Brain pericyte (primary cell): ENCODE results near the gene RAX2.
"Not testable (repeated sequence)": the region's sequence is repeated elsewhere in the genome, so short reads cannot be mapped to it uniquely, and the experiment has no call there.

Experiments used
- DNase-seq: peaks from one replicate; pipeline ENCODE4 v3.0.0-alpha.2; 2012; ENCODE audit warnings: low read depth, low spot score

The RAX2 gene

DNA sequence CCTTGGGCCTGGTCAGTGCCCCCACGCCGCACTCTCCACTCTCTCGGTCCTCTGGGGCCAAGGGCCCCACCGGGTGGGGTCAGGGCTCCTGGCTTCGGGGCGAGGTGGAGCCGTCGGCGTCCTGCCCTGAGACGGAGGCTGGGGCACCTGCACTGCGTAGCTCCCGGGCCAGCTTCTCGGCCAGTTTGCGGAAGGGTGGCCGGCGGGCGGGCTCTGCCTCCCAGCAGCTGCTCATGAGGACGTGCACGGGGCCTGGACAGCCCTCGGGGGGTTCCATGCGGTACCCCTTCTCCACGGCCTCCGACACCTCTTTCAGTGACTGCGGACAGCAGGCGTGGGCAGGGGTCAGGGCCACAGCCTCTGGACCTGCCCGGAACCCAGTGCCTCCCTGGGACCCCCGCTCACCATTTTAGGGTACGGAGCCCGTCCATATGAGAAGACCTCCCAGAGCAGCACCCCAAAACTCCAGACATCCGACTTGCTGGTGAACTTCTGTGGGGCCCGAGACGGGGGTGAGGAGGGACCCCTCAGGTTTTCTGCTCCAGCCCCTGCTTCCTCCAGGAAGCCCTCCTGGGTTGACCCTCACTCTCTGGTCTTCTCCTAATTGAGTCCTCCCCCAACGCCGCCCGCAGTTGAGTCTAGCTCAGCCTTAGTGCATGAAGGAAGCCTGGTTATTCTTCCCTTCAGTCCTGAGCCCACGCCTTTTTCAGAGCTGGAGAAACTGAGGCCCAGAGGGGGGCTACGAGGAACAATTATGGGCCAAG, 6.3 kb upstream of the RAX2 start:
- DNase-seq: no peak

DNA sequence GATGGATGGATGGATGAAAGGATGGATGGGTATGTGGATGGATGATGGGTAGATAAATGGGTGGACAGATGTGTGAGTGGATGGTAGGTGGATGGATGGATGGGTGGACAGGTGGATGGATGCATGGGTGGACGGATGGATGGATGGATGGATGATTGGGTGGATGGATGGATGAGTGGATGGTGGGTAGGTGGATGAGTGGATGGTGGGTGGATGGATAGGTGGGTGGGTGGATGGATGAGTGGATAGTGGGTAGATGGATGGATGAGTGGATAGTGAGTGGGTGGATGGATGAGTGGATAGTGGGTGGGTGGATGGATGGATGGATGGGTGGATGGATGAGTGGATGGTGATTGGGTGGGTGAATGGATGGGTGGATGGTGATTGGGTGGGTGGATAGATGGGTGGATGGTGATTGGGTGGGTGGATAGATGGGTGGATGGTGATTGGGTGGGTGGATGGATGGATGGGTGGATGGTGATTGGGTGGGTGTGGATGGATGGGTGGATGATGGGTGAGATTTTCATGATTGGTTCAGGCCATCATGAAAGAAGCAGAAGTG, 4.5 kb upstream of the RAX2 start:
- no peak for DNase-seq

DNA sequence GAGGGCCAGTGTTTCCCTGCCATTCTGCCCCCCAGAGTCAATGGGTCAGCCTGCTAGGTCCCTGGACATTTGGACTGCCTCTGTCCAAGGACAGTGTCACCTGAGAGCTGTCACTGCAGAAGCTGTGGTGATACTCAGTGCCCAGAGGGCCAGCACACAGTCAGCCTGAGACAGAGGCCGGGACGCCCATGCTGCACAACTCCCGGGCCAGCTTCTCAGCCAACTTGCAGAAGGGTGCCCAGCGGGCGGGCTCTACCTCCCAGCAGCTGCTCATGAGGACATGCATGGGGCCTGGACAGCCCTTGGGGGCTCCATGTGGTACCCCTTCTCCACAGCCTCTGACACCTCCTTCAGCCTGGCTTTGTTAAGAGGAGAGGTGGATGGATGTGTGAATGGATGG, 3.8 kb upstream of the RAX2 start:
- DNase-seq: no peak

DNA sequence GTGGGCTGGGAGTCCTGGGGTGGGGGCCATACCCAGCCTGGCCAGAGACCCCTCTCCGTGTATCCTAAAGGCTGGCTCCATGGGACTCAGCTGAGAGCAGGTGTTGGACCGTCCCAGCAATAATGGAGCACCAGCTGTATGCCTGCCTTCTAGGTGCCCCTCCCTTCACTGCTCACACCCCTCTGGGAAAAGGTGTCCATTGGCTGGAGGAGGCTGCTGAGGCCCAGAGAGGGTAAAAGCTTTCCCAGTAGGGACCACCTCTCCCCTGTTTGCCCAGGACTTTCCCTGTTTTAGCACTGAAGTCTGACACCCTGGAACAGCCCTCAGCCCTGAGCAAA, 3.3 kb upstream of the RAX2 start:
- no peak for DNase-seq

DNA sequence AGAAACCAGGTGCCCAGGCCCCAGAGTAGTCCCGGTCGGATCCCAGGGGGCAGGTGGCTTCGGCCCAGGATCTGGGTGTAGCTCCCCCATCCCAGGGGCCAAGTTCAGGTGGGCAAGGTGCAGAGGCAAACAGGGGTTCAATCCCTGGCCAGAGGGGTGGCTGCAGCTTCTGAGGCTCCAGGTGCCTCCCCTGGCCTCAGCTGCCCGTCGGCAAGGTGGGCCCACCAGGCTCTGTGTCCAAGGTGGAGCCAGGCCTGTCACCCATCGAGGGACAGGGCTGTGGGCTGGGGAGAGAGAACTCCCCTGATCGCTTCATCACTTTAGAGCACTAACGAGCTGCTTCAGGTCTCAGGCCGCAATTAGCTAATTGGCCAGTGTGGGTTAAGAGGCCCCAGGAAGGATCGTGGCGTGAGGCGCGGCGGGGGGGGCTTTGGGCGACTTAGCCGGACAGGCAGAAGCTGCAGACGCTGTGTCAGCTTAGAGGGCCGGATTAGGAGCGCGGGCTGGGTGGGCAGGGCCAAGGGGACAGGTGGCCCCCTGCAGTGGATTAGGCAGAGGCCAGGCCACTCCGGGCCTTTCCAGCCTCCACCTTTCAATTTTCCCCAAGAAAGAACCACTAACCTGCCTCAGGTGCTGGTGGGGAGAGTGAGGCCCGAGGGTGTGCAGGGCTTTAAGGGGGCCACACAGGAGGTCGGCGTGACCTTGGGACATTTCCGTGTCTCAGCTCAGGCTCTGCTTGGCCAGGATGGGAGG, 2.8 kb upstream of the RAX2 start:
- no peak for DNase-seq

DNA sequence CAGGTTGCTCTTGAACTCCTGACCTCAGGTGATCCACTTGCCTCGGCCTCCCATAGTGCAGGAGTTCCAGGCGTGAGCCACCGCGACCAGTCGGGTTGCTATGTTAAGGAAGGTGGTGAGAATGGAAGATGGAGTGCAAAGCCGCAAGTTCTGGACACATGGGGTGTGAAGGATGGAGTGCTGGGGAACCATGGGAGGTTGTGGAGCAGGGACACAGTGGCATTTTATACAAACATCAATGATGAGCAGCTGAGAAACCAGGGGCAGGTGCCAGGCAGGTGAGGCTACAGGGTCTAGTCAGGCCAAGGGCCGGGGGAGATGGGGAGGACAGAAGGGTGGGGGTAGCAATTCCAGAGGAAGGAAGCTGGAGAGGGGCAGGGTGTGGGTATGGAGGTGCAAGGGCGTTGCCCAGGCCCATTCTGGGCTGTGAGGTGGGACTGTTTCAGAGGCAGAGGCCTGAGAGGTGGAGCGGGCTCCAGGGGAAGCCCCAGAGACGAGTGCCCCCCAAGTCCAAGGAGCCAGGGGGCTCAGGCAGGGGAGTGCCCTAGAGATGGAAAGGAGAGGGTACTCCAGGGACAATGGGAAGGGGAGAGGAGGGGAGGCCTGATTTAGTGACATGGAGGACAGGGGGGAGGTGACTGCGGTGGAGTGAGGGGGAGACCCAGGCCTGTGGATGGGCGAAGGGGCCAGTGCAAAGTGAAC, 1.9 kb upstream of the RAX2 start:
- DNase-seq: no peak

DNA sequence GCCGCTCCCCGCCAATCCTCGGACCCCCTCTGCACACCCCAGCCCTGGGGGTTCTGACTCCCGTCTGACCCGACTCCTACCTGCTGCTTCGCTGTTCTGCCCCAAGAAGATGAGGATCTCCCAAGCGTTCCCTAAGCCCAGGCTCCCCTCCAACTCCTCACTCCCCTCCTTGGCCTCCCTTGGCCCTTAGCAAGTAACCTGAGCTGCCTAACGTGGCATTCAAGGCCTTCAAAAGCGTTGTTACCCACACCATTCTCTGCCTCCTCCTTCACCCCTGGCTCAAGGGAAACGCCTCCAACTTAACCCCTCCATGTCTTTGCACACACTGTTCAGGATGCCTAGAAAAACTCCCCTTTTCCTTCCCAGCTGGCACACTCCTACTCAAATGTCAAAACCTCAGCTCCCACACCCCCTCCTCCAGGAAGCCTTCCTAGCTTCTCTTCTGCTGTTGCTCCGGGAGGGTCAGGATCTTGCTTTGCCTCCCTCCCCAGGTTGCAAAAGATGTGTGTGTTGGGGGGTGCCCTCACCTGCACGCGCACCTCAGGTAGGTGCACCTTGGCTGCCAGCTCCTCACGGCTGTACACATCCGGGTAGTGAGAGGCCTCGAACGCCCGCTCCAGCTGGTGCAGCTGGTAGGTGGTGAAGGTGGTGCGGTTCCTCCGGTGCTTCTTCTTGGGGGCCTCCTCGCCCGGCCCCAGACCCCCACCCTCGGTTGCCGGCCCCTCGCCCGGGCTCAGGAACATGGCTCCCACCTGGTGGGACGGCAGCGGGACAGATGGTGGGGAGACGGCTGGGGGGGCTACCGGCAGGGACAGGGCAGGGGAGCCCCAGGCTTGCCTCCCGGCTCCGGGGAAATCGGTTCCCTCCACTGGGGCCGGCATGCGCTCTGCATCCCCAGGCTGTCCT, 775 bp downstream of the RAX2 start:
- no peak for DNase-seq

DNA sequence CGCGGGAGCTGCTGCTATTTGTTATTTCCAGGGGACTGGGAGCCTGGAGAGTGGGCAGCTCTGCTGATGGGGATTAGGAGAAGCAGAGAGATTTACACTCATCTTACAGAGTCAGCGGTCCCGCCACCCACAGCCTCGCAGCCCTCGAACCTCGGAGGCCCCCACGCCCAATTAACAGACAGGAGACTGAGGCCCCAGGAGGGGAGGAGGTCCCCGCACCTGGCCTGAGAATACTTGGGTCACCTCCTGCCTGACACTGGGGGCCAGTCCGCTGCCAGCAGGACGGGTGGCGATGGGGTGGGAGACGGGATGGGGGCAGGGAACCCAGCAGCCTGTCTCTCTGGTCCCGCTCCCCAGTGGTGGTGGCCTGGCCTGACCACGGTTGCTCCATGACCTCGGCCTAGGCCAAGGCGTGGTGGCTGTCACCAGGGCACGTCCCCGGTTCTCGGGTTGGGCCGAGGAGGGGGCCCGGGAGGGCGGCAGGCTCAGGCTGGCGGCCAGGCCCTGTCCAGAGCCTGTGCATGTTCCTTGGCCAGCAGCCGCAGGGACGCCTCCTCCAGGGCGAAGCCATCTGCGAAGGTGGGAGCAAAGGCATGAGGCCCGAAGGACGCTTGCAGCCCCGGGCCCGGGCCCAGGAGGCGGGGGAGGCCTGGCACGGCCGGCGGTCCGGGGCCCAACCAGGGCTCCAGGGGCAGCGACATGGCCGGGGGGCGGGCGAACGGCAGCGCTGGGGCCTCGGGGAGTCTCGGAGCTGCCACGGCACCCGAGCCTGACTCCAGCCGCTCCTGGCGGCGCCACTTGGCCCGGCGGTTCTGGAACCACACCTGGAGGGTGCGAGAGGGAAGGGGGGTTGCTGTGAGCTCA, 1.7 kb downstream of the RAX2 start:
- no peak for DNase-seq

DNA sequence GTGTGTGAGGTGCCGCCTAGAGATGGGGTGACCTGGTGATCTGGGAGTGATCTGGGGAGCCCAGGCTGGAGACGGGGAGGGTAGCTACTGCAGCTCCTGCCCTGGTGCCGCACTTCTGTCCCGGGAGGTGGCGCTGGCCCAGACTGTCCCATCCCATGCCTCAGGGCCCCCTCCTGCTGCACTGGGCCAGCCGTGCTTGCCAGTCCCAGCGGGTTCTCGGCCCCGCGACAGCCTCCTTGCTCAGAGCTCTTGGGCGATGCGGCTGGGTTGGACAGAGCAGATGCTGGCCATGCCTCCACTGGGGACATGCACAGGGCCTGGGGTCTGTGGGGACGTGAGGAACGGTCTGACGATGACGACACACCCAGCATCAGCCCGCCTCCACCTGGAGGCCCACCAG, 2.5 kb downstream of the RAX2 start:
- no peak for DNase-seq

DNA sequence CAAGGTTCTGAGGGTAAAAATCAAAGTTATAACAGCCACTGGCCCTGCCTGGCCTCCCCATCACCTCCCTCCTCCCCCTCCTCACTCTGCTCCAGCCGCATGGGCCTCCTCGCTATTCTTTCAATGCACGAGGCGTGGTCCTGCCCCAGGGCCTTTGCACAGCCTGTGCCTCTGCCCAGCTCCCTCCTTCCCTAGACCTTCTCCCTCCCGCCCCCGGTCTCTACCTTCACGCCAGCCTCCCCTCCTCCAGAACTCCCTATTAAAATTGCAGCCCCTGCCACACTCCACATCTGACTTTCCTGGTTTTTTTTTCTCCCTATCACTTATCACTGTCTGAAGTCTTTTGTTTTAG, 3.3 kb downstream of the RAX2 start:
- DNase-seq: no peak

DNA sequence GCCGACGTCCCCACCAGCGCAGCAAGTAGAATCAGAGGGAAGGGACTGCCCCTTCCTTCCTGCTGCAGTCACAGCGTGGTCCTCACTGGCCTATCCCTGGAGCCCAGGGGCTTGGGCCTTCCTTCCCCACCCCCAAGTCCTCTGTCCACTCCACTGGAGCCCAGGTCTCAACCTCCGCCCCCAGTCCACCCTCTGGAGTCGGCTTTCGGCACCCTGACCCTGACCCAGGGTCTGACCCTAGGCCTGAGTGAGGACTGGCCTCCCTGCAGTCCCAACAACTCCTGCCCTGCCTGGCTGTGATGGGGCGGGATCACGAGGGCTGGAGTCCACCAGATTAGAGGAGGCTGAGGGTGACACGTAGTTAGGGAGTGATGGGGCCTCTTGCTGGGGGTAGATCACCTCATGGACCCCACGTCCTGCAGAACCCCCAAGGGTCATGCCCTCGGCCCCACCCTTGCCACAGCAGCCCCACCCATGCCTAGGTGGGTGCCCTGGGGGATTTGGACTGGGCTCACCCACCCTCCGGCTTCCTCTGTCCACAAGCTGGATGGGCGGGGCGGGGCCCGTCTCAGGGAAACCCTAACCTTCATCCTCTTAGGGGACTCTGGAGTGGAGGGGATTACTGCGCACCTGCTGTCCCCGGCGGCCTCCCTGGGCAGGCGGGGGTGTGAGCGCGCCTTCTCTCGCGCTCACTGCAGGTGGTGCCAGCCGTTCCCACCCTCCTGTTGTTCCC, 3.8 kb downstream of the RAX2 start:
- DNase-seq: no peak

DNA sequence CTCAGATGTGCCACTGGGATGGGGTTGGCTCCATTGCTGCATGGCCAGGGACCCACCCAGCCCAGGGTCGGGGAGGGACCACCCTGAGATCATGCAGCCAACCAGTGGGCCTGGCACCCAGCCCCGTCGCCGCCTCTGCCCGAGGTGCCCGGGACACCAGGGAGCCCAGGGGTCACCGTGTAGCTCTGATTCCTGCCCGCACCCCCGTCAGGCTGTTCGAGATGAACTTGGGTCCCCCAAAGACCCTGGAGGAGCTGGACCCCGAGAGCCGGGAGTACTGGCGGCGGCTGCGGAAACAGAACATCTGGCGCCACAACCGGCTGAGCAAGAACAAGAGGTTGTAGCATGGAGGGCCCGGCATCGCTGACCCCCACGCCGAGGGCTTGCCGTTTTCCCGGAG, 5.0 kb downstream of the RAX2 start:
- DNase-seq: no peak

DNA sequence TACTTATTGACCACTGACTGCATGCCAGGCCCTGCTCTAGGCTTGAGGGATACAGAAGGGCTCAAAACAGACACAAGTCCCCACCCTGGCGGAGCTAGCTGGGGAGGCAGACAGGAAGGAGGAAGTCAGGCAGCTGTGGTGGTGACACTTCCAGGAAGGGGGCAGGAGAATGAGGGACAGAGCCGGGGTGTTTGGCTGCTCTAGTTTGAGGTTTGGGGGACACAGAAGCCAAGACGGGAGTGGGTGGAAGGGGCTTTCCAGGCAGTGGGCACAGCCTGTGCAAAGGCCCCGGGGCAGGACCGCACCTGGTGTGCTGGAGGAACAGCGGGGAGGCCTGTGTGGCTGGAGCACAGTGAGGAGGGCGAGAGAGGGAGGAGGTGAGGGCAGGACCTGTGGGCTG, 5.5 kb downstream of the RAX2 start:
- no peak for DNase-seq

DNA sequence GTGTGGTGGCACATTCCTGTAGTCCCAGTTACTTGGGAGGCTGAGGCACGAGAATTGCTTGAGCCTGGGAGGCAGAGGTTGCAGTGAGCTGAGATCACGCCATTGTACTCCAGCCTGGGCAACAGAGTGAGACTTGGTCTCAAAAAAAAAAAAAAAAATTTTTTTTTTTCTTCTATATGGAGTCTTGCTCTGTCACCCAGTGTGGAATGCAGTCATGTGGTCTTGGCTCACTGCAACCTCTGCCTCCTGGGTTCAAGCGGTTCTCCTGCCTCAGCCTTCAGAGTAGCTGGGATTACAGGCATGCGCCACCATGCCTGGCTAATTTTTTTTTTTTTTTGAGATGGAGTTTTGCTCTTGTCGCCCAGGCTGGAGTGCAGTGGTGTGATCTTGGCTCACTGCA, 6.3 kb downstream of the RAX2 start:
- not testable (repeated sequence) for DNase-seq

DNA sequence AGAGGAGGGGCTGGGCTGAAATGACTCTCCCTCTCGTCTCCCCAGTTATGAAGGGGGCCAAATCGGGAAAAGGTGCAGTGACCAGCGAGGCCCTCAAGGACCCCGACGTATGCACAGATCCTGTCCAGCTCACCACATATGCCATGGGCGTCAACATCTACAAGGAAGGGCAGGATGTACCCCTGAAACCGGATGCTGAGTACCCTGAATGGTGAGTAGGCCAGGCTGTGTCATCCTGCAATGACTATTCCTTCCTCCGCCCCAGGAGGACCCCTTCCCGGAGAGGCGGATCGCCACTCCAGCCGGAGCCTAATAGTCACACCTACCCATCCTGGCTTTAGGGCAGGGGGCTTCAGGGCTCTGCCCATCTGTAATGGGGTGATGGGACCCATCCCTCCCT, 6.9 kb downstream of the RAX2 start:
- DNase-seq: no peak

DNA sequence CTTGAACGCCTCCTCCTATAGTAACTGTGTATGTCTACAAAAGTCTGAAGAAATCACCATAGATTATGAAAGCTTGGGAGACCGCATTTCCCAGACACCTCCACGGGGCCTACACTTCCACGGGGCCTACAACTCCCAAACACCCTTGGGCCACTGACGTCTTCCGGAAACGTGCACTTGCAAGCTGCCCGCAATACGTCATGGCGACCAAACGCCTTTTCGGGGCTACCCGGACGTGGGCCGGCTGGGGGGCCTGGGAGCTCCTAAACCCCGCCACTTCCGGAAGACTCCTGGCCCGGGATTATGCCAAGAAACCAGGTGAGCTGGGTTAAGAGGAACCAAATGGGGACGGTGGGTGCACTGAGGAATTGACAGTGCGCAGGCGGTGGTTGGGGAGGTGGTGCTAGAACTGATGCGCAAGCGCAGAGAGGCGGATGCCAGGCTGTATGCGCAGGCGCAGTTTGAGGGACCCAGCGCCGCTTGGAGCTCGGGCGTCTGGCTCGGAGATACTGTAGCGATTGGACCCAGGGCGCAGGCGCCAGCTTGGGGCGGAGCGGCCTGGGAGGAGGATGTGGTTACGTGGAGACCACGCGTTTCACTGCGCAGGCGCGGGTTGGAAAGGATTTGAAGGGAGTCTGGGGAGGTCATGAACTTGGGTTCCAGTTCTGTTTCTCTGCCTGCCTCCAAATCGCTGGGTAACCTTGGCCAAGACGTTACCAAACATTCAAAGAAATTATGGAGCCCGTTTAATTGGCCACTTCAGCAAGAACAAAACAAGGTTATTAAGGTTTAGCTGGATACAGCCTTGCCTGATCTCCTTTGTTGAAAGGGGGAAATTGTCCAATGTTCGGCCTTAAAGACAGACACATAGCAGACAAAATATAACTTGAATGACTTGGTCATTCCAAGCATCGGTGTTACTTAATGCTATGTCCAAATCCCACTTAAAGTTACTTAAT, 9.2 kb downstream of the RAX2 start, which contains the start of gene MRPL54:
MRPL54 (plus strand) TSS at position 182 of the 959 bp plus-strand sequence; CDS start at position 201, 19 bp downstream.
- peak; percentile 99 for DNase-seq

DNA sequence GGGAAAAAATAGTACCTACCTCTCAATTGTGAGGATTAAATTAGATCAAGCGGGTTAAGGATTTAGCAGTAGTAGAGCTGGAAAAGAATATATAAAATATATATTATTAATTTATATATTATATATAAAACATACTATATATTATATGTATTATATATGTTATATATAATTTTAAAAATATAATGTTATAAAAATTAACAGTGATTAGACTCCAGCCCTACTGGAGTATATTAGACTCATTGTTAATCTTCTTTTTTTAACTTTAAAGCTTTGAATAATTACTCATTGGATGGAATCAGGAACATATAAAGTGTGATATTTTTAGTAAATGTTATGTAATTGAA, 9.9 kb downstream of the RAX2 start:
- DNase-seq: no peak

DNA sequence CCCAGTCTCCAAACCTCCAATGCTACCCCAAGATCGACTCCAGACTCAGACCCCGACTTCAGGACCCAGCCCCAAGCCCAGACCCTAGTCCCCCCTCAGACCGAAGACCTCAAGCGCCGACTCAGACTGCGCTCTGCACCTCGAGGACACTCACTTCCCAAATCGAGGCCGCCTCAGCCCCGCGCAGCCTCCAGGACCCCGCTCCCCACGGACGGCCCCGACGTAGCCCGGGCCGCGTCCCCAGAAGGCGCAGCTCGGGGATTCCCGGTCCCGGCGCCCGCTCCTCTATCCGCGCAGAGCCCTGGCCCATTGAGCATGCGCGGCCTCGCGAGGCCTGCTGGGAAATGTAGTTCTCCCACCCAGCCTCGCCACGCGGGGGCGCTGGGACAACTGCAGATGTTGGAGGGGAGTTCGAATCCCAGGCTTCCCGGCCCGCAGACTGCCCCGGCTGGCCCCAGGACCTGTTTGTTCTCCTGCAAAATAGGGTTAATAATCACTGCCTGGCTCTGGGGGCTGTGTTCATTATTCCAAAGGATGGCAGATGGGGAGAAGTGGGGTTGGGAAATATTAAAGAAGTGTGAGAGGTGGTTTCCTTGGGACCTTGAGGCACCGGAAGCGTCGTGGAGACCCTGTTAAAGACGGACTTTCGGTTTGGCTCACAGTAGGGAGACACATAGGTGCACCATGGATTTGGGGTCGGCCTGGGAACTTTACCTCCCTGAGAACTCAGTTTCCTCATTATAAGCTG, 10.5 kb downstream of the RAX2 start, which contains the start of gene APBA3:
APBA3 (minus strand) TSS at position 311 of the 748 bp plus-strand sequence. CDS start 1,428 bp downstream, outside the sequence.
- peak; percentile 76 for DNase-seq
